ENCODE data around the gene UST. TPM values are rescaled to one million over a fixed set of nuclear protein-coding genes. Genes with fewer than 3 reads are reported as not detected.

UST gene
- polyA plus RNA-seq, 1 experiment: 21.4 TPM

DNA sequence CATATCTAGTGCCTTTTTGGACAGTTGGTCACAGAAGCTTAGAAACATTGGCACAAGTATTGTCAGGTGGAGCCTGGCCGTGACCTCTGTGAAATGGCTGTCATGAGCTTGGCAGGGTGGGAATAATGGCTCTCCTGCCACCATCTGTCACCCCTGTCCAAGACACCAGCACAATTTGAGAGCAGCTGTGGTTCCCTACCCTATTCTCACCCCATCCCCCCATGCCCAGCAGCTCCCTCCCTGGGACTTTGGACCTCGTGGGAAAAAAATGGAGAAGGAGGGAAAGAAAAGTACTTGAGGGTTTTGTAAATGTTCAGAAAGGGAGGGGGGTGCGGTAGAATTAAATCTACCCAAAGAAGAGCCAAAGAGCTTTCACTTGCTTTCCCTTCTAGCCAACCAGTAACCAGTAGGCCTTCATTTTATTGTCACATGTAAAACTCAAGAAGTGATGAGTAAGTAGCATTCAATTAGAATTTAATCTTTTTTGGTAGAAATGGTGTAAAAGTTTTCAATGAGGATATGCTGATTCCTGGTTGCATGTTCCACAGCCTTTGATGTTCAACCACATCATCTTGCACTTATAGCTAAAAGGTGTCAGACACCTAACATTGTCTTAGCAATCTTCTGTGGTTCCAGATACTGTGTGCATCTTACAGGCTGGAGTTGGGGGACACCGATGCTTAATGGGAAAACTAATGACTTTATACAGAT lies 307.2 kb downstream of the UST start:
- POLR2A ChIA-PET: no interaction called here
- H3K27me3 ChIP-seq (ENCODE audit: control insufficient read depth, insufficient read depth, low read length): no peaks in the 10 kb centered on the region
- TF ChIP-seq, protein P1, sequence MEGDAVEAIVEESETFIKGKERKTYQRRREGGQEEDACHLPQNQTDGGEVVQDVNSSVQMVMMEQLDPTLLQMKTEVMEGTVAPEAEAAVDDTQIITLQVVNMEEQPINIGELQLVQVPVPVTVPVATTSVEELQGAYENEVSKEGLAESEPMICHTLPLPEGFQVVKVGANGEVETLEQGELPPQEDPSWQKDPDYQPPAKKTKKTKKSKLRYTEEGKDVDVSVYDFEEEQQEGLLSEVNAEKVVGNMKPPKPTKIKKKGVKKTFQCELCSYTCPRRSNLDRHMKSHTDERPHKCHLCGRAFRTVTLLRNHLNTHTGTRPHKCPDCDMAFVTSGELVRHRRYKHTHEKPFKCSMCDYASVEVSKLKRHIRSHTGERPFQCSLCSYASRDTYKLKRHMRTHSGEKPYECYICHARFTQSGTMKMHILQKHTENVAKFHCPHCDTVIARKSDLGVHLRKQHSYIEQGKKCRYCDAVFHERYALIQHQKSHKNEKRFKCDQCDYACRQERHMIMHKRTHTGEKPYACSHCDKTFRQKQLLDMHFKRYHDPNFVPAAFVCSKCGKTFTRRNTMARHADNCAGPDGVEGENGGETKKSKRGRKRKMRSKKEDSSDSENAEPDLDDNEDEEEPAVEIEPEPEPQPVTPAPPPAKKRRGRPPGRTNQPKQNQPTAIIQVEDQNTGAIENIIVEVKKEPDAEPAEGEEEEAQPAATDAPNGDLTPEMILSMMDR (IDR thresholded peaks at IDR 0.05; ENCODE audit: low read depth, low read length): no peak
- H3K9me3 ChIP-seq (ENCODE audit: control insufficient read depth, insufficient read depth, low read length): no peaks in the 10 kb centered on the region
- H3K27ac ChIP-seq (ENCODE audit: low read depth, low read length): no peak overlapping the region
- H3K4me3 ChIP-seq (ENCODE audit: low read depth, low read length): no peak overlapping the region
- no peak for DNase-seq (ENCODE audit: low read depth, low spot score)
- CTCF ChIA-PET: no interaction called here

DNA sequence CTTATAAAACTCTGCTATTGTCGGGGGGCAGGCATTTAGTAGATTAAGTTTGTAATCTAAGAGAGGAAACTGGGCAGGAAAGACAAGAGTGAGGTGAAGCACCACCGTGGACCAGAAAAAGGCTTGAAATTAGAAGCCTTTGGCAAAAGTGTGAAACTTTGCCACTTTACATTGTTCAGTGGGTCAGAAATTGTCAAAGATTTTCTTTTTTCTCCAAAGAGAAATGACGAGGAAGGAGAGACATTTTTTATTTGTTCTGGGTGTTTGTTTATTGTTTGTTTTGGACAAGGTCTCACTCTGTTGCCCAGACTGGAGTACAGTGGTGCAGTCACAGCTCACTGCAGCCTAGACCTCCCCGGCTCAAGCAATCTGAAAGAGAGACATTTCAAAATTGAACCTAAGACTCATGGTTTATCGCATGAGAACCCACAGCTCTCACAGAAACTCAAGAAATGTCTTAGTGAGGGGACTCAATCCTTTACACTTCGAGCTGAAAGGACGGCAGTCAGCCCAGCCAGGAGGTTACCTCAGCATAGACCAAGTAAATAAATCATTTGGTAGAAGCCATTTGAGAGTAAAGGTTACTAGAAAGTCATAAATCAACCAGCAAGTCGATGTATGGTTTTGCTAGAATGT lies 307.8 kb downstream of the UST start:
- no peak for DNase-seq (ENCODE audit: low read depth, low spot score)
- TF ChIP-seq, protein P1 (IDR thresholded peaks at IDR 0.05; ENCODE audit: low read depth, low read length): no peak
- H3K9me3 ChIP-seq (ENCODE audit: control insufficient read depth, insufficient read depth, low read length): no peaks in the 10 kb centered on the region
- no peaks in the 10 kb centered on the region for H3K27me3 ChIP-seq (ENCODE audit: control insufficient read depth, insufficient read depth, low read length)
- POLR2A ChIA-PET: no interaction called here
- no peak overlapping the region for H3K4me3 ChIP-seq (ENCODE audit: low read depth, low read length)
- no peak overlapping the region for H3K27ac ChIP-seq (ENCODE audit: low read depth, low read length)
- CTCF ChIA-PET: no interaction called here

DNA sequence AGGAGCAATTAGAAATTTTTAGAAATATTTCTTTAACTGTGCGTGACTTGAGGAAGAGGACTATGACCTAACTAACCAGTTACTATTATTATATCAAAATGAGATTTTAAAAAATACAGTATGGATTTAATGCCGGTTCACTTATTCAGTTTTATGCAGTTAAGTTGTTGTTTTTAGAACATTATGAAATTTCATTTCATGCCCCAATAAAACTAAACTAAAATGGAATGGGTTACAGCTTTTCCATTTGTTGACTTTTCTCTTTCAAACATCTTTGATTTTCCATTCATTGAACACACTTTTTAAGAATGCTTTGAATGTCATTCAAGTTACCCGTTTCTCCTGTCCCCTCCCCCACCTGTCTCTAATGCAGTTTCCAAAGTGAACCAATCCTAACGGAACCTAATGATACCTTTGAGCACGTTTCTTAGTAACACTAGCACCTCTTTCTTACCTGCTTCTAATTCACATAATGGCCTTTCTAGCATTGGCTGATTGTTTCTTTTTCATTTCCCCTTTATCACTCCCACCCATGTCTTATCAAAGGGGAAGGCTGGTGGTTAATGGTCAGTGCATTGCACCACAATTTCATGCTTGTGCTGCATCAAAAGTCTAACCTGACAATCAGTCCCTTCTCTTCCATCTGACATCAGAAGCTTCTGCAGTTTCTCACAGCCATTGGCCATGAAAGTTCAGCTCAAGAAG lies 308.5 kb downstream of the UST start:
- Histone ChIP-seq H3K27me3 (ENCODE audit: control insufficient read depth, insufficient read depth, low read length) (no peaks in the 10 kb centered on the region), H3K27ac (ENCODE audit: low read depth, low read length) (no peak overlapping the region), H3K4me3 (ENCODE audit: low read depth, low read length) (no peak overlapping the region), H3K9me3 (ENCODE audit: control insufficient read depth, insufficient read depth, low read length) (no peaks in the 10 kb centered on the region)
- DNase-seq (ENCODE audit: low read depth, low spot score): no peak
- POLR2A ChIA-PET: no interaction called here
- CTCF ChIA-PET: no interaction called here
- TF ChIP-seq, protein P1 (IDR thresholded peaks at IDR 0.05; ENCODE audit: low read depth, low read length): no peak

DNA sequence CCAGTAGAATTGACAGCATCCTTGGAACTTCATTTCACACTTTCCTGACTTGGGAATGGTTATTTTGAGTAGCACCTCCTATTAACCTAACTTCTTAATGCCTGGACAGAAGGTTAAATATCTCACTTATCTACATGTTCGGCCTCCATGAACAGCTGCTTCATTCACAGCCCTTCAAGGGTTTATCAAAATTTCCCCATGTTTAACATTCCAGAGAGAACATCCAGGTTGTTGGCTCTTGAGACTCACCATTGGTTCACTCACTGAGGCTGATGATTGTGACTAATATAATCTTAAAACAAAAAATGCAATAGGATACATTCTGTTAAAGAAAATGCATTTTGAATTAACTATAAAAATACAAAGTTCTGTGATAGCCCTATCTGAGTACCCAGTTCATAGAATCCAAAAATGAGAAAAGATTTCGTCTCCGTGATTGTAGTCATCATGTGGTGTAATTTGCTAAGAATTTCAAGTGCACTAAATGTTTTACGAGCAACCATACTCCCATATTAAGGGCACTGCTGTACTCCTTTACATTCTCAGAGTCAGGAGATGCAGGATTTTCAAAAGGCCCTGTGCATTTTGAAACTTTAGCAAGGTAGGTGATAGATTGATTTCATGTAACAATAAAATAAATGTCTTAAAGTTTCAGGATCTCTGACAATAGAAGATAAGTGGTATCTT lies 310.1 kb downstream of the UST start:
- no peak overlapping the region for H3K27ac ChIP-seq (ENCODE audit: low read depth, low read length)
- ChIA-PET POLR2A (no interaction called here), CTCF (no interaction called here)
- TF ChIP-seq, protein P1 (IDR thresholded peaks at IDR 0.05; ENCODE audit: low read depth, low read length): no peak
- H3K9me3 ChIP-seq (ENCODE audit: control insufficient read depth, insufficient read depth, low read length): no peaks in the 10 kb centered on the region
- H3K4me3 ChIP-seq (ENCODE audit: low read depth, low read length): no peak overlapping the region
- DNase-seq (ENCODE audit: low read depth, low spot score): no peak
- no peaks in the 10 kb centered on the region for H3K27me3 ChIP-seq (ENCODE audit: control insufficient read depth, insufficient read depth, low read length)

Measured in AG04450 (cell line).